ENCODE data around the gene SLC9C2. TPM values are rescaled to one million over a fixed set of nuclear protein-coding genes. Genes with fewer than 3 reads are reported as not detected.
A peak's percentile ranks its signal among the peaks of the same experiment; 100 is the strongest.
"Not testable (repeated sequence)": the region's sequence is repeated elsewhere in the genome, so short reads cannot be mapped to it uniquely, and the experiment has no call there.

SLC9C2 gene
- total RNA-seq, 1 experiment from 2014 or later = not detected

DNA sequence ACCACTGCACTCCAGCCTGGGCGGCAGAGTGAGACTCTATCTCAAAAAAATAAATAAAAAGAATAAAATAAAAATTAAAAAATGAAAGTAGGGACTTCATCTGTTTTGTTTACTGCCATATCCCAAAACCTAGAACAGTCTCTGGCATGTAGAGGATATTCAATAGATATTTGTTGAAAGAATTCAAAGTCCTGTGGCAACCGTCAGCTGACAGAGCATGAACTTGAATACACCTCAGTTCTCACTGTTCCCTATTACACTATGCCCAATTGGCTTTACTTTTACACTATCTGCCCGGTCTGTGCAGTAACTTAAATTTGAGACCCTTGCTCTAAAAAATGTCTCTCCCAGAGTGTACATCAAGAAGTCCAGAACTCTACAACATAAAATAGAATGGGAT lies 79.5 kb downstream of the SLC9C2 start:
- Mint-ChIP-seq H3K27me3 (ENCODE audit: insufficient read depth, unreplicated experiment) (no peaks in the 10 kb centered on the region), H3K4me1 (ENCODE audit: insufficient read depth, unreplicated experiment) (peaks cover 24% of the 10 kb centered on the region), H3K36me3 (ENCODE audit: insufficient read depth, unreplicated experiment) (no peaks in the 10 kb centered on the region), H3K27ac (ENCODE audit: low read depth, unreplicated experiment) (no peak overlapping the region), H3K4me3 (ENCODE audit: unreplicated experiment) (no peak overlapping the region), H3K9me3 (ENCODE audit: unreplicated experiment) (no peaks in the 10 kb centered on the region)
- DNase-seq (ENCODE audit: unreplicated experiment) = no peak
- POLR2A ChIA-PET = interaction anchor here (0.5 to 1.2 kb wide), 3 partner anchors 16 to 175 kb away, joined by 3 to 5 read pairs (median 3); no protein-coding TSS in a partner anchor
- CTCF ChIA-PET = interaction anchor here (0.6 to 0.9 kb wide), 3 partner anchors 12 to 190 kb away, joined by 3 read pairs; no protein-coding TSS in a partner anchor
- no TSS peak for BruUV-seq (replicated peaks)
- intact Hi-C loops (cut with micrococcal nuclease) = no loop called here
- TF ChIP-seq, protein P1, sequence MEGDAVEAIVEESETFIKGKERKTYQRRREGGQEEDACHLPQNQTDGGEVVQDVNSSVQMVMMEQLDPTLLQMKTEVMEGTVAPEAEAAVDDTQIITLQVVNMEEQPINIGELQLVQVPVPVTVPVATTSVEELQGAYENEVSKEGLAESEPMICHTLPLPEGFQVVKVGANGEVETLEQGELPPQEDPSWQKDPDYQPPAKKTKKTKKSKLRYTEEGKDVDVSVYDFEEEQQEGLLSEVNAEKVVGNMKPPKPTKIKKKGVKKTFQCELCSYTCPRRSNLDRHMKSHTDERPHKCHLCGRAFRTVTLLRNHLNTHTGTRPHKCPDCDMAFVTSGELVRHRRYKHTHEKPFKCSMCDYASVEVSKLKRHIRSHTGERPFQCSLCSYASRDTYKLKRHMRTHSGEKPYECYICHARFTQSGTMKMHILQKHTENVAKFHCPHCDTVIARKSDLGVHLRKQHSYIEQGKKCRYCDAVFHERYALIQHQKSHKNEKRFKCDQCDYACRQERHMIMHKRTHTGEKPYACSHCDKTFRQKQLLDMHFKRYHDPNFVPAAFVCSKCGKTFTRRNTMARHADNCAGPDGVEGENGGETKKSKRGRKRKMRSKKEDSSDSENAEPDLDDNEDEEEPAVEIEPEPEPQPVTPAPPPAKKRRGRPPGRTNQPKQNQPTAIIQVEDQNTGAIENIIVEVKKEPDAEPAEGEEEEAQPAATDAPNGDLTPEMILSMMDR (IDR thresholded peaks at IDR 0.05; ENCODE audit: unreplicated experiment) = no peak

DNA sequence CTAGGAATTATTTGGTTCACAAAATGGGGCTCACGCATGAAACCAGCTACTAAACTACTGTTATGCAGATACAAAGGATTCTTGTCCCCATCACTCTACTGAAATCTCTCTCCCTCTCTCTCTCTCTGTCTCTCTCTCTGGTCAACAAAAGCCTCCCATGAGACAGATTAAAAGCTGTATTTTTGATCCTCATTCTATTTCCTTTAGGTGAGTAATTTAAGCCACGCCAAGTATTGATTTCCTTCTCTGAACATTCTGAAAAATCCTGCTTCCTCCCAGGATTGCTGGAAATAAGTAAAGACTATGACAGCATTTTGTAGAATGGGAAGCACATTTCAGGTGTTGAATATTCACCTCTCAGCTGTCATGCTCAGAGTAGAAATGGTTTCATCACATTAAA lies 82.1 kb downstream of the SLC9C2 start:
- no peaks in the 10 kb centered on the region for H3K9me3 Mint-ChIP-seq (ENCODE audit: unreplicated experiment)
- no peaks in the 10 kb centered on the region for H3K36me3 Mint-ChIP-seq (ENCODE audit: insufficient read depth, unreplicated experiment)
- peak overlapping the region; percentile 16 for H3K27ac Mint-ChIP-seq (ENCODE audit: low read depth, unreplicated experiment)
- CTCF ChIA-PET = interaction anchor here (0.5 to 1.2 kb wide), 5 partner anchors 9 to 145 kb away, joined by 3 to 5 read pairs (median 3); no protein-coding TSS in a partner anchor
- H3K4me1 Mint-ChIP-seq (ENCODE audit: insufficient read depth, unreplicated experiment) = no peaks in the 10 kb centered on the region
- no peak overlapping the region for H3K4me3 Mint-ChIP-seq (ENCODE audit: unreplicated experiment)
- no peak for DNase-seq (ENCODE audit: unreplicated experiment)
- TF ChIP-seq, protein P1 (IDR thresholded peaks at IDR 0.05; ENCODE audit: unreplicated experiment) = no peak
- no TSS peak for BruUV-seq (replicated peaks)
- POLR2A ChIA-PET = interaction anchor here (0.8 kb wide), 1 partner anchor 16 kb away, joined by 3 read pairs; no protein-coding TSS in a partner anchor
- intact Hi-C loops (cut with micrococcal nuclease) = no loop called here
- no peaks in the 10 kb centered on the region for H3K27me3 Mint-ChIP-seq (ENCODE audit: insufficient read depth, unreplicated experiment)

DNA sequence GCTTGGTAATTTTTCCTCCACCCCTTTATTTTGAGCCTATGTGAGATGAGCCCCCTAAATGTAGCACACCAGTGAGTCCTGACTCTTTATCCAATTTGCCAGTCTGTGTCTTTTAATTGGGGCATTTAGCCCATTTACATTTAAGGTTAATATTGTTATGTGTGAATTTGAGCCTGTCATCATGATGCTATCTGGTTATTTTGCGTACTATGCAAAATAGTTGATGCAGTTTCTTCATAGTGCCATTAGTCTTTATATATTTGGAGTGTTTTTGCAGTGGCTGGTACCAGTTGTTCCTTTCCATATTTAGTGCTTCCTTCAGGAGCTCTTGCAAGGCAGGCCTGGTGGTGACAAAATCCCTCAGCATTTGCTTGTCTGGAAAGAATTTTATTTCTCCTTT lies 88.4 kb downstream of the SLC9C2 start:
- POLR2A ChIA-PET = interaction anchor here (1.3 to 3.7 kb wide), 2 partner anchors 13 to 37 kb away, joined by 5 to 20 read pairs; partner anchors contain the start of gene PRDX6
- peaks cover 16% of the 10 kb centered on the region for H3K9me3 Mint-ChIP-seq (ENCODE audit: unreplicated experiment)
- H3K27me3 Mint-ChIP-seq (ENCODE audit: insufficient read depth, unreplicated experiment); DNase-seq (ENCODE audit: unreplicated experiment); BruUV-seq (replicated peaks); H3K27ac Mint-ChIP-seq (ENCODE audit: low read depth, unreplicated experiment); intact Hi-C loops (cut with micrococcal nuclease); H3K4me1 Mint-ChIP-seq (ENCODE audit: insufficient read depth, unreplicated experiment); H3K4me3 Mint-ChIP-seq (ENCODE audit: unreplicated experiment); H3K36me3 Mint-ChIP-seq (ENCODE audit: insufficient read depth, unreplicated experiment): not testable (repeated sequence)
- CTCF ChIA-PET = interaction anchor here (0.5 to 0.6 kb wide), 2 partner anchors 745 to 1071 kb away, joined by 3 to 6 read pairs; no protein-coding TSS in a partner anchor

- Mint-ChIP-seq H3K9me3 (ENCODE audit: unreplicated experiment) (peaks cover 16% of the 10 kb centered on the region), H3K4me1 (ENCODE audit: insufficient read depth, unreplicated experiment) (peaks cover 26% of the 10 kb centered on the region), H3K4me3 (ENCODE audit: unreplicated experiment) (no peak overlapping the region), H3K36me3 (ENCODE audit: insufficient read depth, unreplicated experiment) (no peaks in the 10 kb centered on the region), H3K27ac (ENCODE audit: low read depth, unreplicated experiment) (no peak overlapping the region), H3K27me3 (ENCODE audit: insufficient read depth, unreplicated experiment) (no peaks in the 10 kb centered on the region)
- ChIA-PET POLR2A (interaction anchor here (0.6 to 7.8 kb wide), 5 partner anchors 18 to 205 kb away, joined by 3 to 77 read pairs (median 3); partner anchors contain the start of genes KLHL20 and PRDX6), CTCF (interaction anchor here (0.6 to 1.4 kb wide), 6 partner anchors 9 to 765 kb away, joined by 3 to 5 read pairs (median 3); no protein-coding TSS in a partner anchor)
- TF ChIP-seq, protein P1 (IDR thresholded peaks at IDR 0.05; ENCODE audit: unreplicated experiment) = no peak
- intact Hi-C loops (cut with micrococcal nuclease) = loop anchor here (10.0 kb wide), 1 partner anchor 205 kb away; the partner anchor contains the start of gene KLHL20
- no peak for DNase-seq (ENCODE audit: unreplicated experiment)
- BruUV-seq (replicated peaks) = no TSS peak
Observed at GRCh38 chr1:173509797-173510196, 93.1 kb downstream of the SLC9C2 start.
